ENCODE results near the gene LPAR6. TPM values are rescaled to one million over a fixed set of nuclear protein-coding genes. Genes with fewer than 3 reads are reported as not detected.

LPAR6 gene
- total RNA-seq, 2 experiments from 2014 or later, result 32.0 to 53.0 TPM

GRCh38 chr13:48391257-48391656 lies 21.7 kb downstream of the LPAR6 start:
- Mint-ChIP-seq H3K27ac (no peak overlapping the region), H3K4me1 (peaks cover 12% of the 10 kb centered on the region), H3K9me3 (ENCODE audit: low read depth) (peaks cover 8% of the 10 kb centered on the region), H3K27me3 (no peaks in the 10 kb centered on the region), H3K36me3 (peaks cover 71% of the 10 kb centered on the region), H3K4me3 (no peak overlapping the region)
- CTCF ChIA-PET, result interaction anchor here (1.0 kb wide), 1 partner anchor 46 kb away, joined by 3 read pairs; no protein-coding TSS in a partner anchor
- ATAC-seq (no peak), DNase-seq (no peak)

GRCh38 chr13:48386816-48387215 lies 26.1 kb downstream of the LPAR6 start:
- no peak for ATAC-seq
- H3K9me3 Mint-ChIP-seq (ENCODE audit: low read depth), result peaks cover 4% of the 10 kb centered on the region
- no peaks in the 10 kb centered on the region for H3K27me3 Mint-ChIP-seq
- DNase-seq, result no peak
- H3K27ac Mint-ChIP-seq, result no peak overlapping the region
- peaks cover 51% of the 10 kb centered on the region for H3K36me3 Mint-ChIP-seq
- H3K4me1 Mint-ChIP-seq, result peaks cover 12% of the 10 kb centered on the region
- no peak overlapping the region for H3K4me3 Mint-ChIP-seq
- CTCF ChIA-PET, result no interaction called here

GRCh38 chr13:48383384-48383783 lies 29.5 kb downstream of the LPAR6 start:
- Mint-ChIP-seq H3K4me1 (peaks cover 6% of the 10 kb centered on the region), H3K4me3 (no peak overlapping the region), H3K27me3 (no peaks in the 10 kb centered on the region), H3K36me3 (peaks cover 55% of the 10 kb centered on the region), H3K27ac (no peak overlapping the region), H3K9me3 (ENCODE audit: low read depth) (peaks cover 4% of the 10 kb centered on the region)
- no peak for DNase-seq
- ATAC-seq, result no peak
- CTCF ChIA-PET, result no interaction called here

GRCh38 chr13:48380581-48380980 lies 32.3 kb downstream of the LPAR6 start:
- ATAC-seq, result no peak
- Mint-ChIP-seq H3K27ac (no peak overlapping the region), H3K9me3 (ENCODE audit: low read depth) (no peaks in the 10 kb centered on the region), H3K4me1 (no peaks in the 10 kb centered on the region), H3K27me3 (no peaks in the 10 kb centered on the region), H3K36me3 (peaks cover 53% of the 10 kb centered on the region), H3K4me3 (no peak overlapping the region)
- no peak for DNase-seq
- CTCF ChIA-PET, result interaction anchor here (0.7 kb wide), 1 partner anchor 128 kb away, joined by 3 read pairs; no protein-coding TSS in a partner anchor

GRCh38 chr13:48377857-48378256 lies 35.1 kb downstream of the LPAR6 start:
- H3K4me3 Mint-ChIP-seq, result no peak overlapping the region
- H3K9me3 Mint-ChIP-seq (ENCODE audit: low read depth), result peaks cover 3% of the 10 kb centered on the region
- no peak for ATAC-seq
- H3K4me1 Mint-ChIP-seq, result no peaks in the 10 kb centered on the region
- H3K36me3 Mint-ChIP-seq, result peaks cover 57% of the 10 kb centered on the region
- DNase-seq, result no peak
- H3K27me3 Mint-ChIP-seq, result no peaks in the 10 kb centered on the region
- H3K27ac Mint-ChIP-seq, result no peak overlapping the region
- CTCF ChIA-PET, result interaction anchor here (0.7 to 1.2 kb wide), 2 partner anchors 41 to 392 kb away, joined by 3 to 5 read pairs; no protein-coding TSS in a partner anchor

- Mint-ChIP-seq H3K4me3 (no peak overlapping the region), H3K36me3 (peaks cover 49% of the 10 kb centered on the region), H3K4me1 (no peaks in the 10 kb centered on the region), H3K9me3 (ENCODE audit: low read depth) (peaks cover 3% of the 10 kb centered on the region), H3K27ac (no peak overlapping the region), H3K27me3 (no peaks in the 10 kb centered on the region)
- CTCF ChIA-PET, result no interaction called here
- DNase-seq (no peak), ATAC-seq (no peak)
These were observed 42.1 kb downstream of the LPAR6 start for GRCh38 chr13:48370815-48371214.

- Mint-ChIP-seq H3K4me3 (no peak overlapping the region), H3K27me3 (no peaks in the 10 kb centered on the region), H3K36me3 (peaks cover 50% of the 10 kb centered on the region), H3K9me3 (ENCODE audit: low read depth) (peaks cover 3% of the 10 kb centered on the region), H3K27ac (no peak overlapping the region), H3K4me1 (no peaks in the 10 kb centered on the region)
- no peak for DNase-seq
- ATAC-seq, result no peak
- CTCF ChIA-PET, result no interaction called here
These were observed 42.9 kb downstream of the LPAR6 start for GRCh38 chr13:48369988-48370387.

Other genes starting within 250 kb of the LPAR6 start
- gene ITM2B, start 179.9 kb downstream of the LPAR6 start, total RNA-seq, result 100 to 1,000 TPM; 163 to 197 TPM
- 10 to 100 TPM; 49.2 to 55.7 TPM for gene RB1, start 109.4 kb downstream of the LPAR6 start, total RNA-seq
- gene RCBTB2, start 120.0 kb upstream of the LPAR6 start, total RNA-seq, result 10 to 100 TPM; 17.0 to 22.5 TPM
- 1 to 10 TPM; 2.7 to 4.0 TPM for gene CYSLTR2, start 240.8 kb upstream of the LPAR6 start, total RNA-seq

All from activated CD8-positive, alpha-beta memory T cell treated with anti-CD3 and anti-CD28 coated beads, Interleukin-2, amount 10 ng/mL, durations not matched to agents 7 days and 5 days (primary cell).